OCI-LY1 (cell line): ENCODE measurements around the gene HLF.

Experiments
- CTCF ChIP-seq: fragments of 200-600 bp; sonication (generic), shearing (Covaris generic); IDR thresholded peaks from 2 replicates; pipeline ENCODE4 v1.5.1; 2017; ENCODE audit warnings: mild to moderate bottlenecking, antibody characterized with exemption, low read length, moderate library complexity, mixed read lengths
- EZH2 ChIP-seq: fragments of 200-600 bp; sonication (generic), shearing (Covaris generic); IDR thresholded peaks from 2 replicates; pipeline ENCODE4 v1.8.0; 2017; ENCODE audit warnings: borderline replicate concordance, mixed run types, mild to moderate bottlenecking, antibody characterized with exemption, low read length, moderate library complexity, mixed read lengths

- TF ChIP-seq CTCF, result no peak
- no peak for TF ChIP-seq EZH2
Measured at GRCh38 chr17:55345132-55345531, 80.4 kb downstream of the HLF start.
